HEK293 (cell line): Measurements from ENCODE around the gene SRPK1.
A peak's percentile ranks its signal among the peaks of the same experiment; 100 is the strongest.

Experiments
- CTCF ChIA-PET: fragments of 350-600 bp; formaldehyde crosslinking; extraction: SDS; loops from one replicate; lab custom pipeline; 2021; ENCODE audit warnings: antibody characterized with exemption; lab: Yijun Ruan, JAX
- POLR2A ChIA-PET: fragments of 300-600 bp; formaldehyde crosslinking; extraction: SDS; loops from one replicate; lab custom pipeline; 2020; ENCODE audit warnings: antibody characterized with exemption, inconsistent platforms; lab: Yijun Ruan, JAX
- H3K27ac ChIP-seq: fragments of 200-500 bp; sonication (Bioruptor generic); 2 replicates; pipeline ENCODE4 v1.5.1; 2014; ENCODE audit warnings: low read depth, low read length, control low read depth, inconsistent platforms; ENCODE audit errors: extremely low read depth
- H3K36me3 ChIP-seq, 2 experiments: fragments of 200-500 bp in 1 of 2; sonication (Bioruptor generic) in 1 of 2; 1 replicate in 1 of 2; 2 replicates in 1 of 2; pipeline ENCODE4 v1.5.1; 2014 to 2017; ENCODE audit warnings: inconsistent platforms in 2 of 2, low read length in 2 of 2; ENCODE audit not compliant: control insufficient read depth in 2 of 2, insufficient read depth in 1 of 2
- H3K4me1 ChIP-seq: fragments of 200-500 bp; sonication (Bioruptor generic); 2 replicates; pipeline ENCODE4 v1.5.1; 2014; ENCODE audit warnings: mild to moderate bottlenecking, low read length, inconsistent platforms; ENCODE audit not compliant: control insufficient read depth, insufficient read depth
- H3K4me3 ChIP-seq: 2 replicates; pipeline ENCODE4 v1.5.1; 2011; ENCODE audit warnings: low read depth, mild to moderate bottlenecking, control low read depth, low read length, moderate library complexity
- H3K9me3 ChIP-seq: fragments of 200-500 bp; sonication (Bioruptor generic); 2 replicates; pipeline ENCODE4 v1.5.1; 2014; ENCODE audit warnings: low read depth, low read length, inconsistent platforms; ENCODE audit not compliant: control insufficient read depth, insufficient read depth
- HOXA7 ChIP-seq: sonication (generic); formaldehyde crosslinking; IDR thresholded peaks from 2 replicates; pipeline ENCODE4 v1.8.1; 2022; ENCODE audit warnings: missing genetic modification reagents, borderline replicate concordance
- KLF1 ChIP-seq: fragments of 450-650 bp; formaldehyde crosslinking; IDR thresholded peaks from 2 replicates; pipeline ENCODE4 v1.5.1; 2016; ENCODE audit warnings: missing biosample characterization, missing genetic modification characterization
- KLF16 ChIP-seq: fragments of 450-650 bp; formaldehyde crosslinking; IDR thresholded peaks from 2 replicates; pipeline ENCODE4 v1.5.1; 2017; ENCODE audit warnings: missing biosample characterization, missing genetic modification characterization
- ZBTB48 ChIP-seq: fragments of 450-650 bp; formaldehyde crosslinking; IDR thresholded peaks from 2 replicates; pipeline ENCODE4 v1.5.1; 2016; ENCODE audit warnings: missing biosample characterization, missing genetic modification characterization
- ZNF121 ChIP-seq: fragments of 450-650 bp; formaldehyde crosslinking; IDR thresholded peaks from 2 replicates; pipeline ENCODE4 v1.5.1; 2016; ENCODE audit warnings: missing biosample characterization, missing genetic modification characterization
- ZNF146 ChIP-seq: fragments of 450-650 bp; formaldehyde crosslinking; IDR thresholded peaks from 2 replicates; pipeline ENCODE4 v1.5.1; 2016; ENCODE audit warnings: missing biosample characterization, missing genetic modification characterization
- ZNF16 ChIP-seq: fragments of 450-650 bp; formaldehyde crosslinking; IDR thresholded peaks from 2 replicates; pipeline ENCODE4 v1.5.1; 2016; ENCODE audit warnings: low read depth, missing biosample characterization, missing genetic modification characterization
- ZNF223 ChIP-seq: fragments of 450-650 bp; formaldehyde crosslinking; IDR thresholded peaks from 2 replicates; pipeline ENCODE4 v1.5.1; 2016; ENCODE audit warnings: missing biosample characterization, missing genetic modification characterization
- ZNF292 ChIP-seq: fragments of 450-650 bp; formaldehyde crosslinking; IDR thresholded peaks from 2 replicates; pipeline ENCODE4 v1.5.1; 2016; ENCODE audit warnings: low read depth, missing biosample characterization, missing genetic modification characterization, borderline replicate concordance
- ZNF302 ChIP-seq: fragments of 450-650 bp; formaldehyde crosslinking; IDR thresholded peaks from 2 replicates; pipeline ENCODE4 v1.5.1; 2016; ENCODE audit warnings: missing biosample characterization, missing genetic modification characterization, low read depth
- ZNF350 ChIP-seq: fragments of 450-650 bp; formaldehyde crosslinking; IDR thresholded peaks from 2 replicates; pipeline ENCODE4 v1.5.0; 2017; ENCODE audit warnings: missing biosample characterization, mild to moderate bottlenecking, missing genetic modification characterization
- ZNF366 ChIP-seq: fragments of 450-650 bp; formaldehyde crosslinking; conservative IDR thresholded peaks from 2 replicates; pipeline ENCODE4 v1.5.1; 2016; ENCODE audit warnings: missing biosample characterization, missing genetic modification characterization
- ZNF48 ChIP-seq: fragments of 450-650 bp; formaldehyde crosslinking; IDR thresholded peaks from 2 replicates; pipeline ENCODE4 v1.5.1; 2016; ENCODE audit warnings: missing biosample characterization, missing genetic modification characterization
- ZNF530 ChIP-seq: fragments of 450-650 bp; formaldehyde crosslinking; IDR thresholded peaks from 2 replicates; pipeline ENCODE4 v1.5.1; 2016; ENCODE audit warnings: low read depth, missing biosample characterization, missing genetic modification characterization
- ZNF560 ChIP-seq: fragments of 450-650 bp; formaldehyde crosslinking; IDR thresholded peaks from 2 replicates; pipeline ENCODE4 v1.5.1; 2017; ENCODE audit warnings: missing biosample characterization, missing genetic modification characterization, borderline replicate concordance
- ZNF561 ChIP-seq: fragments of 450-650 bp; IDR thresholded peaks from 2 replicates; pipeline ENCODE4 v1.5.1; 2018; ENCODE audit warnings: missing biosample characterization, missing genetic modification characterization, borderline replicate concordance
- ZNF837 ChIP-seq: fragments of 450-650 bp; formaldehyde crosslinking; IDR thresholded peaks from 2 replicates; pipeline ENCODE4 v1.5.1; 2016; ENCODE audit warnings: missing biosample characterization, missing genetic modification characterization
- TF ChIP-seq, protein P1 (sequence below): fragments of 450-650 bp; formaldehyde crosslinking; IDR thresholded peaks from 2 replicates; pipeline ENCODE4 v1.5.1; 2016; ENCODE audit warnings: missing biosample characterization, missing genetic modification characterization
- TF ChIP-seq, protein P2 (sequence below): fragments of 450-650 bp; IDR thresholded peaks from 2 replicates; pipeline ENCODE4 v1.5.1; 2018; ENCODE audit warnings: missing biosample characterization, missing genetic modification characterization

The SRPK1 gene

DNA sequence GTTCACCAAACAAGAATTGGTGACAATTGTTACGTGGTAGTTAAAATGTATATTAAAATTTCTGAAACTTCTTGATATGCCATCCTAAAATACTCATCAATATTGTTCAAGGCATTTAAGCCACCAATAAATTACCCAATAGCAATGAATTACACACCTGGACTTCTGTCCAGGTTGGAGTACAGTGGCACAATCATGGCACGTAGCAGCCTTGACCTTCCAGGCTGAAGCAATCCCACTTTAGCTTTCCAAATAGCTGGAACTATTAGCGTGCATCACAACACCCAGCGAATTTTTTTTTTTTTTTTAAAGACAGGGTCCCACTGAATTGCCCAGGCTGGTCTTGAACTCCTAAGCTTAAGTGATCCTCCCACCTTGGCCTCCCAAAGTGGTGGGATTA lies 17.2 kb downstream of the SRPK1 start (continued):
- TF ChIP-seq, protein P1, sequence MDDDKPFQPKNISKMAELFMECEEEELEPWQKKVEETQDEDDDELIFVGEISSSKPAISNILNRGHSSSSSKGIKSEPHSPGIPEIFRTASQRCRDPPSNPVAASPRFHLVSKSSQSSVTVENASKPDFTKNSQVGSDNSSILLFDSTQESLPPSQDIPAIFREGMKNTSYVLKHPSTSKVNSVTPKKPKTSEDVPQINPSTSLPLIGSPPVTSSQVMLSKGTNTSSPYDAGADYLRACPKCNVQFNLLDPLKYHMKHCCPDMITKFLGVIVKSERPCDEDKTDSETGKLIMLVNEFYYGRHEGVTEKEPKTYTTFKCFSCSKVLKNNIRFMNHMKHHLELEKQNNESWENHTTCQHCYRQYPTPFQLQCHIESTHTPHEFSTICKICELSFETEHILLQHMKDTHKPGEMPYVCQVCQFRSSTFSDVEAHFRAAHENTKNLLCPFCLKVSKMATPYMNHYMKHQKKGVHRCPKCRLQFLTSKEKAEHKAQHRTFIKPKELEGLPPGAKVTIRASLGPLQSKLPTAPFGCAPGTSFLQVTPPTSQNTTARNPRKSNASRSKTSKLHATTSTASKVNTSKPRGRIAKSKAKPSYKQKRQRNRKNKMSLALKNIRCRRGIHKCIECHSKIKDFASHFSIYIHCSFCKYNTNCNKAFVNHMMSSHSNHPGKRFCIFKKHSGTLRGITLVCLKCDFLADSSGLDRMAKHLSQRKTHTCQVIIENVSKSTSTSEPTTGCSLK (tag by site-specific recombination), result no peak
- TF ChIP-seq ZBTB48 (tag by site-specific recombination), result no peak

DNA sequence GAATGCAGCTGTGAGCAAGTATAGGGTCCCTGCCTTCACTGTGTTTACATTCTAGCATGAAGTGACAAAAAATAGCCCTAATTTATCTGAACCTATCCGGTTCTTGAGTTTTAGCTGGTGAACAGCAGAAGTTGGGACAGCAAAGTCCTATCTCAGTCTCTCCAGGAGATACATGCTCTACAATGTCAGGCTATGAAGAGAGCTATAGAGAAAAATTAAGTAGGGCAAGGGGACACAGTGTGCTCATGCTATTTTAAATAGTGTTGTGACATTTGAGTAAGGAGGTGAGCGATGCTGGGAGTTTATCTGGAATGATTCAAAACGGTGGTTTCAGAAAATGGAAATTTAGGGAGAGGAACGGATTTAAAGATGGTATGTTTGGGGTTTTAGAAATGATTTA lies 20.4 kb downstream of the SRPK1 start:
- Histone ChIP-seq H3K4me3 (no peak overlapping the region), H3K36me3 (peaks cover 22 to 53% of the 10 kb centered on the region in 2 experiments; a peak in 2 of 3 replicates), H3K27ac (no peak overlapping the region), H3K9me3 (no peaks in the 10 kb centered on the region), H3K4me1 (no peaks in the 10 kb centered on the region)
- no peak for TF ChIP-seq HOXA7 (CRISPR knock-in tag)
- no peak for TF ChIP-seq ZNF350 (tag by site-specific recombination)
- TF ChIP-seq ZNF302 (tag by site-specific recombination), result no peak
- no peak for TF ChIP-seq ZNF16 (tag by site-specific recombination)
- no peak for TF ChIP-seq ZNF561 (tag by site-specific recombination)
- ChIA-PET POLR2A (interaction anchor here (0.9 kb wide), 1 partner anchor 11 kb away, joined by 3 read pairs; no protein-coding TSS in a partner anchor), CTCF (no interaction called here)

DNA sequence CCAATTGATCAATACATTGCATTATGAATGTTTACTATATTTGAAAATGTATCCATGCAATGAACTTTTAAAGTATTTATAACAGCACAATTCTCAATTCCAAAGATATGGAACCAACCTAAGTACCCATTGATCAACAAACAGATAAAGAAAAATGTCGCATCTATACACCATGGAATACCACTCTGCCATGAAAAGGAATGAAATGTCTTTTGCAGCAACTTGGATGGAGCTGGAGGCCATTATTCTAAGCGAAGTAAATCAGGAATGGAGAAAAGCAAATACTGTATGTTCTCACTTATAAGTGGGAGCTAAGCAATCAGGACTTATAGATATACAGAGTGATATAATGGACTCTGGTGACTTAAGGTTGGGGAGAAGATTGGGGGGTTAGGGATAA lies 22.9 kb downstream of the SRPK1 start:
- no peaks in the 10 kb centered on the region for H3K9me3 ChIP-seq
- TF ChIP-seq ZNF530 (no peak), ZNF292 (no peak), ZNF302 (tag by site-specific recombination) (no peak), ZNF560 (tag by site-specific recombination) (no peak), ZNF146 (tag by site-specific recombination) (peak; percentile 93)
- 0 out of 2 replicates have a peak, but pooled peaks cover 3% of the 10 kb centered on the region for H3K4me1 ChIP-seq
- no peak overlapping the region for H3K27ac ChIP-seq
- ChIA-PET CTCF (no interaction called here), POLR2A (no interaction called here)
- H3K36me3 ChIP-seq, result peaks cover 18 to 39% of the 10 kb centered on the region in 2 experiments; a peak in 2 of 3 replicates
- H3K4me3 ChIP-seq, result no peak overlapping the region

DNA sequence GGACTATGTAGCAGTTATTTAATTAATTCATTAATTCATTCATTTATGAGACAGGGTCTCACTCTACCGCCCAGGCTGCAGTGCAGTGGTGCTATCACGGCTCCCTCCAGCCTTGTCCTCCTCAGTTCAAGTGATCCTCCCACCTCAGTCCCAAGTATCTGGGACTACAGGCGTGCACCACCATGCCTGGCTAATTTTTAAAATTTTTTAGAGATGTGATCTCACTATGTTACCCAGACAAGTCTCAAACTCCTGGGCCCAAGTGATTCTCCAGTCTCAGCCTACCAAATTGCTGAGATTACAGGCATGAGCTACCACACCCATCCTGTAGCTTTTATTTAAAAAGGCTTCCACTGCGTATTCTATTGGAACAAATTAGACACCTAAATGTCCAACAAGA lies 23.4 kb downstream of the SRPK1 start:
- Histone ChIP-seq H3K27ac (no peak overlapping the region), H3K4me1 (0 out of 2 replicates have a peak, but pooled peaks cover 3% of the 10 kb centered on the region), H3K4me3 (no peak overlapping the region), H3K36me3 (peaks cover 17 to 36% of the 10 kb centered on the region in 2 experiments; a peak in 2 of 3 replicates), H3K9me3 (no peaks in the 10 kb centered on the region)
- TF ChIP-seq KLF1, result no peak
- ChIA-PET CTCF (no interaction called here), POLR2A (no interaction called here)

DNA sequence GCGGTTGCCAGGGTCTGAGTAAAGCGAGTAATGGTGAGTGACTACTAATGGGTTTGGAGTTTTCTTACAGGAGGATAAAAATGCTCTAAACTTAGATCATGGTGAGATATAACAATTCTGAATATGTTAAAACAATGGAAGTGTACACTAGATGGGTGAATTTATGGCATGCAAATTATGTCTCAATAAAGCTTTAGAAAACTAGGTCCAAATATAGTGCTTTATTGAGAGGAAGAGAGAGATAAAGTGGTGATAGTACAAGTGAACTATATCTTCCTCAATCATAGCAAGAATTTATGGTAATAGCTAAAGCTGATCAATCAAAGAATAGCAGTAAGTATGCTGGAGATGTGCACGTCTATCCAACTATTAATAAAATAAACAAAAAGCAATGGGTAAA lies 23.9 kb downstream of the SRPK1 start:
- Histone ChIP-seq H3K4me3 (no peak overlapping the region), H3K36me3 (peaks cover 13 to 36% of the 10 kb centered on the region in 2 experiments; a peak in 2 of 3 replicates), H3K27ac (no peak overlapping the region), H3K9me3 (no peaks in the 10 kb centered on the region), H3K4me1 (0 out of 2 replicates have a peak, but pooled peaks cover 3% of the 10 kb centered on the region)
- CTCF ChIA-PET, result no interaction called here
- TF ChIP-seq ZNF48 (tag by site-specific recombination), result no peak
- no peak for TF ChIP-seq ZNF121
- TF ChIP-seq ZNF223 (tag by site-specific recombination), result no peak
- TF ChIP-seq, protein P2, sequence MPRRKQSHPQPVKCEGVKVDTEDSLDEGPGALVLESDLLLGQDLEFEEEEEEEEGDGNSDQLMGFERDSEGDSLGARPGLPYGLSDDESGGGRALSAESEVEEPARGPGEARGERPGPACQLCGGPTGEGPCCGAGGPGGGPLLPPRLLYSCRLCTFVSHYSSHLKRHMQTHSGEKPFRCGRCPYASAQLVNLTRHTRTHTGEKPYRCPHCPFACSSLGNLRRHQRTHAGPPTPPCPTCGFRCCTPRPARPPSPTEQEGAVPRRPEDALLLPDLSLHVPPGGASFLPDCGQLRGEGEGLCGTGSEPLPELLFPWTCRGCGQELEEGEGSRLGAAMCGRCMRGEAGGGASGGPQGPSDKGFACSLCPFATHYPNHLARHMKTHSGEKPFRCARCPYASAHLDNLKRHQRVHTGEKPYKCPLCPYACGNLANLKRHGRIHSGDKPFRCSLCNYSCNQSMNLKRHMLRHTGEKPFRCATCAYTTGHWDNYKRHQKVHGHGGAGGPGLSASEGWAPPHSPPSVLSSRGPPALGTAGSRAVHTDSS (tag by site-specific recombination), result no peak
- TF ChIP-seq ZNF366 (tag by site-specific recombination), result no peak
- TF ChIP-seq ZNF837 (tag by site-specific recombination), result no peak
- no peak for TF ChIP-seq KLF16 (tag by site-specific recombination)
- POLR2A ChIA-PET, result no interaction called here
